Activated T-cell treated with anti-CD3 and anti-CD28 coated beads, Interleukin-2, amount 50 U/mL, for 72 hours (primary cell): Measurements from ENCODE around the gene ADRA2C. TPM values are rescaled to one million over a fixed set of nuclear protein-coding genes. Genes with fewer than 3 reads are reported as not detected.

ENCODE experiments used
- ATAC-seq, 2 donors: fragments of 150-1000 bp; cut with Tn5 transposase; replicated peaks in 1 of 2; 2 replicates each; pipeline ENCODE4 v1.10.0; 2021; ENCODE audit warnings: moderate library complexity in 2 of 2, mild to moderate bottlenecking in 1 of 2
- DNase-seq, 2 donors: peaks; one replicate each; pipeline ENCODE4 v3.0.0; 2021 to 2022; ENCODE audit warnings: mixed read lengths in 1 of 2
- H3K27ac Mint-ChIP-seq: one replicate; pipeline ENCODE4 v1.8.0; 2022; ENCODE audit warnings: mild to moderate bottlenecking, moderate library complexity, mixed read lengths
- H3K27me3 Mint-ChIP-seq: one replicate; pipeline ENCODE4 v1.8.0; 2022; ENCODE audit warnings: low read depth, mixed read lengths
- H3K36me3 Mint-ChIP-seq, 2 donors: one replicate each; pipeline ENCODE4 v1.8.0; 2022; ENCODE audit warnings: mixed read lengths in 2 of 2, mild to moderate bottlenecking in 1 of 2; ENCODE audit not compliant: insufficient read depth in 2 of 2
- H3K4me1 Mint-ChIP-seq: one replicate; pipeline ENCODE4 v1.8.0; 2022; ENCODE audit warnings: low read depth, mixed read lengths
- H3K4me3 Mint-ChIP-seq, 2 donors: one replicate each; pipeline ENCODE4 v1.8.0; 2022; ENCODE audit warnings: mild to moderate bottlenecking in 2 of 2, mixed read lengths in 2 of 2, moderate library complexity in 2 of 2
- H3K9me3 Mint-ChIP-seq, 2 donors: one replicate each; pipeline ENCODE4 v1.8.0; 2022; ENCODE audit warnings: mixed read lengths in 2 of 2
- total RNA-seq, 2 donors: library from RNA; stranded (reverse); gene quantifications; one replicate each; pipeline ENCODE4 v1.2.3, GENCODE V29; 2022

Gene ADRA2C
- total RNA-seq, 2 donors from 2014 or later = not detected

DNA sequence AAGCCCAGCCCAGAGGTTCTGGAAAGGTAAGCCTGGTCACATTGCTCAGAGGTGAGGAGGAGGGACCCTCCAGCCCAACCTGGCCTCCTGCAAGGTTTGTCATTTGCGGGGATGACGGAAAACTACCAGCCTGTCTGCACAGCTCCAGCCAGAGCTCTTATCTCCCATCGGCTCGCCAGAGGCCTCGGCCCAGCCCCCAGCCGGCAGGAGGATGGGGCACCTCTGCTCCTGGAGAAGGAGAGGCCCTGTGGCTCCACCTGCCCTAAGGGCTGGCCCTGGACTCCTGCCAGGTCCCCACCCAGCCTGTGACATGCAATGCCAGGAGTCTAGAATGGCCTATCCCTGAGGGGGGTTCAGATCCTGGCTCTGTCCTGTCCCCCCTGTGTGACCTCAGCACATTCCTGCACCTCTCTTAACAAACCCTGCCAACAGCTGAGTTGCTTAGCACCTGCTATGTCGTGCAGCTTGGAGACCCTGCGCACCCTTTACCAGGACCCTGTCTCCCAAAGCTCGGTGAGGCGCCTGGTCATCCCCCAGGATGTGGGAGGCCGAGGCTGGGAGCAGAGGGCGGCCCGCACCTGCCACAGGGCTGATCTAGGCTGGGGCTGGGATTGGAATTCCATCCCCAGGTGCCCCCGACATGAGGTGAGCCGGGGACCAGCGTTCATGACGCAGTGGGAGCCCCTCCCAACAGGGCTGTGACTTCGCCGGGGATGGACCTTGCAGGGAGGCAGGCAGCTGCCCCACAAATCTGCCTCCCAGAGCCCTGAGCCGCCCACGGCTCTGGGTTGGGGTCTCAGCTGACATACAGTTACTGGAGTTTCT lies 14.4 kb downstream of the ADRA2C start:
- peaks cover 2 to 3% of the 10 kb centered on the region in 2 donors for H3K9me3 Mint-ChIP-seq
- H3K4me1 Mint-ChIP-seq = no peaks in the 10 kb centered on the region
- no peaks in the 10 kb centered on the region for H3K36me3 Mint-ChIP-seq
- DNase-seq = no peak
- H3K4me3 Mint-ChIP-seq = no peak overlapping the region
- no peaks in the 10 kb centered on the region for H3K27me3 Mint-ChIP-seq
- no peak overlapping the region for H3K27ac Mint-ChIP-seq
- no peak for ATAC-seq

DNA sequence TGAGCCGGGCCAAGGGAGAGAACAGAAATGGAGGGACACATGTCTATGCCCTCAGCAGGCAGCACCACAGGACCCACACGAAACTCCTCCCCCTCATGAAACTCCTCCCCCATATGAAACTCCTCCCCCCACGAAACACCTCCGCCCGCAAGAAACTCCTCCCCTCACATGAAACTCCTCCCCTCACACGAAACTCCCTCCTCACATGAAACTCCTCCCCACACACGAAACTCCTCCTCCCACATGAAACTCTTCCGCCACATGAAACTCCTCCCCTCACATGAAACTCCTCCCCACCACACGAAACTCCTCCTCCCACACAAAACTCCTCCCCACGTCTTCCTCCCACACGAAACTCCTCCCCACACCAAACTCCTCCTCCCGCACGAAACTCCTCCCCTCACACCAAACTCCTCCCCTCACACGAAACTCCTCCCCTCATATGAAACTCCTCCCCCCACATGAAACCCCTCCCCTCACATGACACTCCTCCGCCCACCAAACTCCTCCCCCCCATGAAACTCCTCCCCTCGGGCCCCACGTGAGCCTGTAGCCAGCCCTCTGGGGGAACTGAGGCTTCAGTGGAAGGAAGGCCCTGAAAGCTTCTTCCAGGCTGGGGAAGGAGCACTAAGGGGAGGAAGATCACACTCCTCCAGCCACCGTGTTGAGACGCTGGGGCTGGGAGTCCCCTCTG lies 15.2 kb downstream of the ADRA2C start:
- no peak for DNase-seq
- Mint-ChIP-seq H3K9me3 (peaks cover 2 to 3% of the 10 kb centered on the region in 2 donors), H3K4me3 (no peak overlapping the region), H3K36me3 (no peaks in the 10 kb centered on the region), H3K27me3 (no peaks in the 10 kb centered on the region), H3K4me1 (no peaks in the 10 kb centered on the region), H3K27ac (no peak overlapping the region)
- ATAC-seq = no peak

GRCh38 chr4:3781997-3782930 lies 16.1 kb downstream of the ADRA2C start:
- Mint-ChIP-seq H3K9me3 (peaks cover 2 to 3% of the 10 kb centered on the region in 2 donors), H3K4me3 (no peak overlapping the region), H3K27me3 (no peaks in the 10 kb centered on the region), H3K4me1 (no peaks in the 10 kb centered on the region), H3K36me3 (no peaks in the 10 kb centered on the region), H3K27ac (no peak overlapping the region)
- DNase-seq (no peak), ATAC-seq (no peak)

DNA sequence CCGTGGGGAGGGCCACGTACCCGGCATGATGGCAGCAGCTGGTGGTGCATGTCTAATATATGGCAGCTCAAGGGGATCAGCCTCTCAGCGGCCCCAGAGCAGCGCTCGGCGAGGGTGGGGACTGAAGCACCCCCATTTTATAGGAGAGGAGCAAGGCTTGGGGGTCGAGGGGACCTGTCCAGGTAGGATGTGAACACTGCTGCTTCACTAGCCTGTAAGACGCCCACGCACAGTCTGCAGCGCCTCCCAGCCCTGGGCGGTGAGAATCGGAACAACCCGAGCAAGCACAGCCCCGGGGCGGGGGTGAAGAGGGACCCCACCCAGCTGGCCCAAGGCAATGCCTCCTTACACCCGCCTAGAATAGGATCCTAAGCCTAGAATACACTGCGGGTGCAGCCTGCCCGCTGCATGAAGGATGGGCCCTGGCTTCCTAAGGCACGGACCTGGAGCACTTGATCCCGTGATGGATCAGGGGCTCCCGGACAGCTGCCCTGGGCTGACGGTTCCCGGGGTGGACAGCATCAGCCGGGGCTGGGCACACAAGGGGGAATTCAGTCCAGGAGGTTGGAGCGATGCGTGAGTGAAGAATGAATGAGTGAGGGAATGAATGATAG lies 17.6 kb downstream of the ADRA2C start:
- Mint-ChIP-seq H3K9me3 (peaks cover 2 to 3% of the 10 kb centered on the region in 2 donors), H3K4me3 (no peak overlapping the region), H3K27me3 (no peaks in the 10 kb centered on the region), H3K4me1 (no peaks in the 10 kb centered on the region), H3K27ac (no peak overlapping the region), H3K36me3 (no peaks in the 10 kb centered on the region)
- DNase-seq (peak; percentile 18 to 25), ATAC-seq (no peak)

DNA sequence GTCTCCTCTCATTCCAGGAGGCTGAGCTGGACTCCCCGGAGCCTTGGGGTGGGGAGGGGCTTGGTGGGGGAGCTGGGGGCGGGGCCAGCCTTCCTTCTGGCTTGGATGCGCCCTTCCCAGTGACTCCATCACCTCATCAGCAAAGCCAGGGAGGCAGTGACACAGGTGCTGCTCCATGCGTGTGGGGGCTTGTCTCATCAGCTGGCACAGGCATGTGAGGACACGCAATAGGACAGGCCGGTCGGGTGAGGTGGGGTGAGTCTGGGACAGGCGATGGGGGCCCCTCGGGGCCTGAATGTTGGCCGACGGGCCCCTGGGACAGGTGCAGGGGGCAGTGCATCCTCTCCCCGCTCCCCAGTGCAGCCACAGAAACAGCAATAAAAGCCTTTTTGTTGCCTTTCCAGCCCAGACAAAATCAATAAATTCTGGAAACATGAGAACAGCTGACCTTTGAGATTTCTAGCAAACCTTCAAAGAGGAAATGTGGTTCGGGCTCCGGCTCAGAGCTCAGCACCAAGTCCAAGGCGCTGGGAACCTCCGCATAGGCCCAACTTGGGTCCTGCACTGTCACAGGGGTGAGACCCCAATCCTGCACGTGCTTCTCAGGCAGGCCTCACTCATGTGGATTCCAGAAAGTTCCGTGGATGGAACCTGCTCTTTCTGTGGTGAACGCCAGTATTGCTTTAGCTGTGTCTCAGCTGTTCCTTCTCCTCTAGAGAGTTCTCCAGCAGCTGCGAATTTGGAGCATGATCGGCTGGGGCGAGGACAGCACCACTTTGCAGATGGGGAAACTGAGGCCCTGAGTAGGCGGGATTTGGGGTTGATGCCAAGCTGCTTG lies 18.5 kb downstream of the ADRA2C start:
- Mint-ChIP-seq H3K4me1 (no peaks in the 10 kb centered on the region), H3K27ac (no peak overlapping the region)

GRCh38 chr4:3785292-3785565 lies 19.0 kb downstream of the ADRA2C start:
- no peaks in the 10 kb centered on the region for H3K36me3 Mint-ChIP-seq
- H3K4me3 Mint-ChIP-seq = no peak overlapping the region
- H3K27ac Mint-ChIP-seq = no peak overlapping the region
- peaks cover 1% of the 10 kb centered on the region for H3K27me3 Mint-ChIP-seq
- H3K9me3 Mint-ChIP-seq = peaks cover 2 to 3% of the 10 kb centered on the region in 2 donors
- ATAC-seq = no peak
- no peaks in the 10 kb centered on the region for H3K4me1 Mint-ChIP-seq
- DNase-seq = no peak

More for the DNA sequence above, 18.5 kb downstream of the ADRA2C start:
- no peak for DNase-seq
- Mint-ChIP-seq H3K36me3 (no peaks in the 10 kb centered on the region), H3K4me3 (no peak overlapping the region), H3K9me3 (peaks cover 2 to 3% of the 10 kb centered on the region in 2 donors), H3K27me3 (no peaks in the 10 kb centered on the region)
- ATAC-seq = no peak

DNA sequence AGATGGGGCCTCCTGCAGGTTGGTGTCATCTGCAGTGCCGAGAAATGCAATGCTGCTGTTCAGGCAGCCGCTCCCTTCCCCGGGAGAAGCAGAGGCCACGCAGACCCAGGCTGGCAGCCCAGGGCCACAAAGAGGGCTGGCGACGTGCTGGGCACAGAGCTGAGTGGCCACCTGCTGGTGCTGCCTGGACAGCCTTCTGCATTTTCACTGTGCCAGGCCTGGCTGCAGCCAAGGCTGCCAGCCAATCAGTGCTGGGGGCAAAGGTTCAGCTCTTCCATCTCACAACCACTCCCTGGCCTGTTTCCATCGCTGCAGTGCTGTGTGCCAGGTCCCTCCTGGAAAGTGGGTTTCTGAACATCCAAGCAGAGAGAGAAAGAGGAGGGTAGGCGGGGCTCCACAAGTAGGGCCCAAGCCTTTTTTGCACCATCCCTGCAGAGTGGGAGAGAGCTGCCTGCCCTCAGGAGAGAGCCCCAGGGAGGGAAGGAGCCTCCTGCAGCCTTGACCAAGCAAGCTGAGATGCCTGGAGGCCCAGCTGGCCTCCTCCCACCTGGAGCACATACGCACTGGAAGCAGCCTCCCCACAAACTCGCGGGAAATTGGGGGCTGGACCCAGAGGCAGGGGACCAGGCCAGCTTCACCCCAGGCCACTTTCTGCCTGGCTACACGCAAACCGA lies 20.1 kb downstream of the ADRA2C start:
- Mint-ChIP-seq H3K4me3 (no peak overlapping the region), H3K27me3 (peaks cover 11% of the 10 kb centered on the region), H3K36me3 (no peaks in the 10 kb centered on the region), H3K27ac (no peak overlapping the region), H3K4me1 (no peaks in the 10 kb centered on the region), H3K9me3 (no peaks in the 10 kb centered on the region)
- DNase-seq (no peak), ATAC-seq (no peak)

GRCh38 chr4:3787489-3788365 lies 21.5 kb downstream of the ADRA2C start:
- Mint-ChIP-seq H3K4me3 (no peak overlapping the region), H3K4me1 (no peaks in the 10 kb centered on the region), H3K27ac (no peak overlapping the region), H3K27me3 (peaks cover 11% of the 10 kb centered on the region), H3K9me3 (no peaks in the 10 kb centered on the region), H3K36me3 (no peaks in the 10 kb centered on the region)
- DNase-seq (no peak), ATAC-seq (no peak)

DNA sequence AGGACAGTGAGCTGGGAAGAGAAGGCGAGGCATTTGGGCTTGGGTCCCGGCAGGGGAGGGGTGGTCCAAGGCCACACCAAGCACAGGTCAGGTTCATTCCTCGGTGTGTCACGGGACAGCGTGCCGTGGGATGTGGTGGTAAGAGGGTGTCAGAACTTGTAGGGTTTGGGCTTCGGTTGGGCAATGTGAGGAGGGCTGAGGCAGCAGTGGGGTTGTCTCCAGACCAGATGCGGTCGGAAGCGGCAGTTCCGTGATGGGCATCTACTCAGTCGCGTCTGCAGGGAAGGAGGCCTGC lies 22.1 kb downstream of the ADRA2C start:
- Mint-ChIP-seq H3K36me3 (no peaks in the 10 kb centered on the region), H3K27me3 (peaks cover 11% of the 10 kb centered on the region), H3K9me3 (no peaks in the 10 kb centered on the region), H3K4me1 (no peaks in the 10 kb centered on the region), H3K27ac (no peak overlapping the region), H3K4me3 (no peak overlapping the region)
- ATAC-seq (no peak), DNase-seq (no peak)

- DNase-seq = no peak
- Mint-ChIP-seq H3K36me3 (peaks cover 0 to under 1% of the 10 kb centered on the region in 2 donors), H3K4me3 (no peak overlapping the region), H3K9me3 (peaks cover 0 to 6% of the 10 kb centered on the region in 2 donors), H3K4me1 (no peaks in the 10 kb centered on the region), H3K27ac (no peak overlapping the region), H3K27me3 (peaks cover 11% of the 10 kb centered on the region)
- no peak for ATAC-seq
These were observed 23.4 kb downstream of the ADRA2C start for GRCh38 chr4:3789587-3789986.

DNA sequence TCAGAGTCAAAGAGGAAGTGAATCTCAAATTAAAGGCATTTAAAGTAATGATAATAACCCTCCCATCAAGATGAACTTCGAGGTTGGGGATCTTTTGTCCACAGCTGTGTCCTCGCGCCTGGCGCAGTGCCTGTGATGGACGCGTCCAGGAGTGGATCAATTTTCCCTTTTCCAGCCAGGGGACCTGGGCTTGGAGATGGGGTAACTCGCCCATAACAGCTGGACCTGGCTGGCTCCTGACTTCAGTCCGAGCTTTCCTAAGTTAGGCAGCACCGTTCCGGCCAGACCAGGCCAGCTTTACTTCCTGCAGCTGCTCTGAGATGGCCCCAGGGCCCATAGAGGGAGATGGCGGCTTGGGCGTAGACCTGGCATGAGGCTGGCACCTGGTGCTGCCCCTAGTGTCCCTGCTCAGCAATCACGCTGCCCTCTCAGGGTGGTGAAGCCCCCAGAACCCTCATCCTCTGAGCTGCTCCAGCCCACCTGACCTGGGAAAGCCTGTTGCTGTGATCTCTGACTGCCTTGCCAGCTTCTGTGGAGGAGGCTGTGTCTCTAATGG lies 23.9 kb downstream of the ADRA2C start:
- ATAC-seq (no peak), DNase-seq (no peak)
- H3K36me3 Mint-ChIP-seq = peaks cover 2 to 4% of the 10 kb centered on the region in 2 donors
- peaks cover 11% of the 10 kb centered on the region for H3K27me3 Mint-ChIP-seq
- no peak overlapping the region for H3K4me3 Mint-ChIP-seq
- peaks cover 3 to 9% of the 10 kb centered on the region in 2 donors for H3K9me3 Mint-ChIP-seq
- no peaks in the 10 kb centered on the region for H3K4me1 Mint-ChIP-seq
- no peak overlapping the region for H3K27ac Mint-ChIP-seq
